SU-DHL-6 (cell line): ENCODE measurements around the gene CREBBP.

Source experiments
- CTCF ChIP-seq: fragments of 200-600 bp; sonication (generic); IDR thresholded peaks from one replicate; pipeline ENCODE4 v1.5.1; 2017; ENCODE audit warnings: antibody characterized with exemption, mild to moderate bottlenecking, low read length, moderate library complexity; ENCODE audit not compliant: insufficient read depth, poor library complexity, severe bottlenecking
- EZH2phosphoT487 ChIP-seq: fragments of 200-600 bp; sonication (generic), shearing (Covaris generic); conservative IDR thresholded peaks from 2 replicates; pipeline ENCODE4 v1.6.1; 2018; ENCODE audit warnings: mild to moderate bottlenecking, antibody characterized with exemption, low read length, moderate library complexity, mixed read lengths

GRCh38 chr16:3687021-3687420, 193.5 kb downstream of the CREBBP start:
- TF ChIP-seq CTCF (no peak), EZH2phosphoT487 (no peak)
